Liver (tissue), 3 donors: ENCODE measurements around the gene LRRC28.

Source experiments
- MAX ChIP-seq: IDR thresholded peaks from 2 replicates; pipeline ENCODE4 v1.6.1; 2016; ENCODE audit warnings: antibody characterized with exemption
- SP1 ChIP-seq: IDR thresholded peaks from 2 replicates; pipeline ENCODE4 v1.6.1; 2018; ENCODE audit warnings: antibody characterized with exemption, mild to moderate bottlenecking
- TAF1 ChIP-seq: conservative IDR thresholded peaks from 2 replicates; pipeline ENCODE4 v1.6.1; 2016; ENCODE audit warnings: antibody characterized with exemption, mild to moderate bottlenecking
- TF ChIP-seq, protein P1 (sequence below): fragments of 150-350 bp; IDR thresholded peaks from 2 replicates; pipeline ENCODE4 v1.5.1; 2017; ENCODE audit warnings: improper control_type of control experiment, low read depth, low read length; ENCODE audit not compliant: missing input control
- donor health status: healthy.
- donor health status: healthy.

DNA sequence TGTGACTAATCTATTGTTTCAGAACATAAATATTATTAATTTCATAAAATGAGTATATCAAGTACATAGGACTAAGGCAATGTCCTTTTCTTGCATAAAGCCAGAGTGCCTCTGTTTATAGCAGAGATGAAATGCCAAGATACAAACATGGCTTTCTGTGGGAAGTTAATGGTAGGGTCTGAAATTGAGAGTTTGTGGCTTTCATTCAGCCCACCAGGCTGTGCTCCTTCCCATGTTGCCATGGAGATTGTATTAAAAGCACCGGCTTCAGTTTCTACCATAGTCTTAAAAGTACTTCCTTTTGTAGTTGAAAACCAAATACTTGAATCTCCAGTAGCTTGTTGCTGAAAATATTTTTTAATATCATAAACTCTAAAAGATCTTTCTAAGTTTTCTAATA lies 114.0 kb downstream of the LRRC28 start:
- TF ChIP-seq, protein P1, sequence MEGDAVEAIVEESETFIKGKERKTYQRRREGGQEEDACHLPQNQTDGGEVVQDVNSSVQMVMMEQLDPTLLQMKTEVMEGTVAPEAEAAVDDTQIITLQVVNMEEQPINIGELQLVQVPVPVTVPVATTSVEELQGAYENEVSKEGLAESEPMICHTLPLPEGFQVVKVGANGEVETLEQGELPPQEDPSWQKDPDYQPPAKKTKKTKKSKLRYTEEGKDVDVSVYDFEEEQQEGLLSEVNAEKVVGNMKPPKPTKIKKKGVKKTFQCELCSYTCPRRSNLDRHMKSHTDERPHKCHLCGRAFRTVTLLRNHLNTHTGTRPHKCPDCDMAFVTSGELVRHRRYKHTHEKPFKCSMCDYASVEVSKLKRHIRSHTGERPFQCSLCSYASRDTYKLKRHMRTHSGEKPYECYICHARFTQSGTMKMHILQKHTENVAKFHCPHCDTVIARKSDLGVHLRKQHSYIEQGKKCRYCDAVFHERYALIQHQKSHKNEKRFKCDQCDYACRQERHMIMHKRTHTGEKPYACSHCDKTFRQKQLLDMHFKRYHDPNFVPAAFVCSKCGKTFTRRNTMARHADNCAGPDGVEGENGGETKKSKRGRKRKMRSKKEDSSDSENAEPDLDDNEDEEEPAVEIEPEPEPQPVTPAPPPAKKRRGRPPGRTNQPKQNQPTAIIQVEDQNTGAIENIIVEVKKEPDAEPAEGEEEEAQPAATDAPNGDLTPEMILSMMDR: no peak
- TF ChIP-seq TAF1 (no peak), SP1 (no peak), MAX (no peak)
